ENCODE results near the gene CFB. TPM values are rescaled to one million over a fixed set of nuclear protein-coding genes. Genes with fewer than 3 reads are reported as not detected.

CFB gene
- total and polyA plus RNA-seq, 2 of the 13 experiments (the other 11 are each of a cell fraction or from before 2014, with no cell fraction given) = 171 to 513 TPM

GRCh38 chr6:31900917-31901414, 44.9 kb upstream of the CFB start:
- peaks cover 49% of the 10 kb centered on the region for H3K4me1 ChIP-seq (ENCODE audit: insufficient read depth, low read length)
- intact Hi-C loops (cut with micrococcal nuclease; ENCODE audit: unreplicated experiment) = no loop called here
- ChIA-PET CTCF (ENCODE audit: low intra/inter-chr PET ratio, low total read pairs) (no interaction called here), POLR2A (interaction anchor here (0.6 to 5.6 kb wide), 7 partner anchors 17 to 50 kb away, joined by 3 to 69 read pairs (median 8); partner anchors contain the start of gene CFB)
- no peaks in the 10 kb centered on the region for H4K20me1 ChIP-seq (ENCODE audit: insufficient read depth, low read length)
- H3K27me3 ChIP-seq (ENCODE audit: control insufficient read depth in 1 of 2, insufficient read depth in 2 of 2, low read length in 2 of 2) = peaks cover 0 to 8% of the 10 kb centered on the region in 2 experiments; a peak in 1 of 5 replicates
- in situ Hi-C loops (cut with HindIII; ENCODE audit: extremely low pct_ligation_motif_present, low pct_unique_long_range_greater_than_20kb) = loop anchor here (5.0 to 25.0 kb wide), 2 partner anchors 46 to 1061 kb away; partner anchors contain the start of genes BRD2, CFB and HLA-DMA
- peaks cover 2 to 4% of the 10 kb centered on the region in 2 experiments; a peak in 1 of 5 replicates for H3K36me3 ChIP-seq (replicated peaks in 1 of 2; ENCODE audit: control insufficient read depth in 1 of 2, insufficient read depth in 2 of 2, low read length in 2 of 2)
- H3K79me2 ChIP-seq (ENCODE audit: insufficient read depth, low read length) = peaks cover 24% of the 10 kb centered on the region
- DNase-seq (ENCODE audit: low spot score) (no peak), FAIRE-seq (peak; percentile 21), ATAC-seq (no peak)
- no peaks in the 10 kb centered on the region for H3K9me3 ChIP-seq (ENCODE audit: low read length)
- no TSS peak for BruUV-seq (replicated peaks)
- H2AFZ ChIP-seq (ENCODE audit: low read length) = no peak overlapping the region
- peak overlapping the region; percentile 66 for H3K9ac ChIP-seq (ENCODE audit: insufficient read depth, low read depth, low read length)
- H3K27ac ChIP-seq (ENCODE audit: extremely low read length, insufficient read depth, low read length) = peak overlapping the region; percentile 60
- peak overlapping the region; percentile 95 for H3K4me2 ChIP-seq (ENCODE audit: low read depth, low read length)
- whole genome bisulfite sequencing (ENCODE audit: low lambda C conversion rate) = 94% methylated on average over 29 of the region's 29 CpGs
- H3K4me3 ChIP-seq (replicated peaks in 1 of 3; ENCODE audit: insufficient read depth in 1 of 3, low read depth in 2 of 3, low read length in 3 of 3) = peak overlapping the region; percentile 65 to 78 (median 67); a peak in 5 of 6 replicates
- TF ChIP-seq TBX2 (CRISPR knock-in tag; IDR thresholded peaks at IDR 0.05; ENCODE audit: borderline replicate concordance) = 0 out of 2 replicates have a peak, but pooled peaks have one; percentile 38
- no peak for TF ChIP-seq ZFP36 (IDR thresholded peaks at IDR 0.05; ENCODE audit: borderline replicate concordance, low read depth, low read length, partially characterized antibody)
- TF ChIP-seq ZNF468 (CRISPR knock-in tag; IDR thresholded peaks at IDR 0.05) = no peak
- TF ChIP-seq PLSCR1 (CRISPR knock-in tag; IDR thresholded peaks at IDR 0.05; ENCODE audit: borderline replicate concordance) = no peak
- peak; percentile 15; the same call in 1 of the 2 replicates for TF ChIP-seq HIVEP1 (CRISPR knock-in tag; IDR thresholded peaks at IDR 0.05)
- TF ChIP-seq ZNF572 (CRISPR knock-in tag; IDR thresholded peaks at IDR 0.05) = no peak
- TF ChIP-seq U2AF1 (optimal IDR thresholded peaks at IDR 0.05; ENCODE audit: low read depth, low read length) = no peak
- no peak for TF ChIP-seq ZNF33B (CRISPR knock-in tag; IDR thresholded peaks at IDR 0.05)
- 0 out of 2 replicates have a peak, but pooled peaks have one; percentile 7 for TF ChIP-seq SAP130 (CRISPR knock-in tag; IDR thresholded peaks at IDR 0.05; ENCODE audit: low read depth)
- TF ChIP-seq ZSCAN9 (CRISPR knock-in tag; IDR thresholded peaks at IDR 0.05; ENCODE audit: borderline replicate concordance) = no peak
- TF ChIP-seq JDP2 (CRISPR knock-in tag; IDR thresholded peaks at IDR 0.05; ENCODE audit: borderline replicate concordance) = no peak
- TF ChIP-seq KLF13 (CRISPR knock-in tag; IDR thresholded peaks at IDR 0.05) = 0 out of 2 replicates have a peak, but pooled peaks have one; percentile 39
- no peak for TF ChIP-seq UBTF (CRISPR knock-in tag; IDR thresholded peaks at IDR 0.05)
- TF ChIP-seq IRF2 (CRISPR knock-in tag; IDR thresholded peaks at IDR 0.05) = no peak
